Gastroesophageal sphincter (tissue), 4 donors: ENCODE measurements around the gene KIF16B. TPM values are rescaled to one million over a fixed set of nuclear protein-coding genes. Genes with fewer than 3 reads are reported as not detected.

ENCODE experiments used
- ATAC-seq: fragments of 150-250 bp; one replicate; pipeline ENCODE4 v1.9.1; 2016; ENCODE audit warnings: mild to moderate bottlenecking, moderate library complexity
- H3K27ac ChIP-seq, 4 donors: fragments of 200-600 bp; sonication (generic) in 3 of 4; 1 replicate in 3 of 4; 2 replicates in 1 of 4; pipeline ENCODE4 v1.5.1; 2016 to 2019
- H3K27me3 ChIP-seq: fragments of 200-600 bp; sonication (generic); one replicate; pipeline ENCODE4 v1.5.1; 2019
- H3K36me3 ChIP-seq, 2 donors: fragments of 200-600 bp; sonication (generic); one replicate each; pipeline ENCODE4 v1.5.1; 2019; ENCODE audit warnings: control low read depth in 1 of 2
- H3K4me1 ChIP-seq, 3 donors: fragments of 200-600 bp; sonication (generic); 1 replicate in 2 of 3; 2 replicates in 1 of 3; pipeline ENCODE4 v1.5.1; 2016 to 2019; ENCODE audit warnings: control low read depth in 2 of 3
- H3K4me3 ChIP-seq, 2 donors: fragments of 200-600 bp; sonication (generic); one replicate each; pipeline ENCODE4 v1.5.1; 2019; ENCODE audit warnings: mild to moderate bottlenecking in 1 of 2, moderate library complexity in 1 of 2
- H3K9me3 ChIP-seq, 3 donors: fragments of 200-600 bp; sonication (generic); one replicate each; pipeline ENCODE4 v1.5.1; 2017 to 2019; ENCODE audit warnings: control low read depth in 2 of 3
- CTCF ChIP-seq, 4 experiments: fragments of 200-600 bp in 2 of 4; fragments of 450-650 bp in 2 of 4; sonication (generic) in 1 of 4; IDR thresholded peaks; one replicate each; pipeline ENCODE4 v1.5.1; 2017 to 2019; ENCODE audit warnings: antibody characterized with exemption in 4 of 4, mild to moderate bottlenecking in 2 of 4, moderate library complexity in 2 of 4
- EP300 ChIP-seq: sonication (generic); formaldehyde crosslinking; IDR thresholded peaks from one replicate; pipeline ENCODE4 v1.6.1; 2017; ENCODE audit warnings: antibody characterized with exemption, mild to moderate bottlenecking
- POLR2A ChIP-seq, 2 donors: fragments of 450-650 bp; IDR thresholded peaks; one replicate each; pipeline ENCODE4 v1.6.1; 2017; ENCODE audit warnings: antibody characterized with exemption in 2 of 2, mild to moderate bottlenecking in 2 of 2, moderate library complexity in 1 of 2
- POLR2AphosphoS5 ChIP-seq: sonication (generic); formaldehyde crosslinking; IDR thresholded peaks from one replicate; pipeline ENCODE4 v1.6.1; 2017; ENCODE audit warnings: antibody characterized with exemption
- WGBS, 2 donors: methylation state at CpG; one replicate each; pipeline ENCODE4 v1.1.5; 2018; ENCODE audit warnings: low coverage in 1 of 2; 5-methylcytosine and 5-hydroxymethylcytosine counted together
- total RNA-seq, 4 donors: library from RNA; depleted of rRNA; stranded (reverse); fragments of >200 nt; gene quantifications; one replicate each; pipeline ENCODE4 v1.1.0, GENCODE V29; 2016

Gene KIF16B
- total RNA-seq, 4 donors from 2014 or later, result 15.9 to 26.6 (median 22.2) TPM

GRCh38 chr20:16432466-16433292 lies 140.6 kb downstream of the KIF16B start:
- no peak overlapping the region for H3K4me3 ChIP-seq
- H3K4me1 ChIP-seq, result no peaks in the 10 kb centered on the region
- no peak for ATAC-seq
- peaks cover 0 to 25% of the 10 kb centered on the region in 2 donors for H3K36me3 ChIP-seq
- H3K27me3 ChIP-seq, result no peaks in the 10 kb centered on the region
- H3K9me3 ChIP-seq, result no peaks in the 10 kb centered on the region
- H3K27ac ChIP-seq, result no peak overlapping the region
- TF ChIP-seq POLR2A (IDR thresholded peaks at IDR 0.05) (no peak), POLR2AphosphoS5 (no peak), EP300 (no peak), CTCF (IDR thresholded peaks at IDR 0.05) (no peak)
- 91 to 95% methylated on average over 5 to 8 of the region's 8 CpGs for WGBS, 2 donors

GRCh38 chr20:16428112-16428511 lies 145.1 kb downstream of the KIF16B start:
- TF ChIP-seq POLR2A (IDR thresholded peaks at IDR 0.05) (no peak), EP300 (no peak), POLR2AphosphoS5 (no peak), CTCF (IDR thresholded peaks at IDR 0.05) (no peak)
- peaks cover 0 to 4% (median 0%) of the 10 kb centered on the region in 3 donors for H3K9me3 ChIP-seq
- no peaks in the 10 kb centered on the region for H3K4me1 ChIP-seq
- H3K4me3 ChIP-seq, result no peak overlapping the region
- ATAC-seq, result no peak
- H3K36me3 ChIP-seq, result peaks cover 0 to 69% of the 10 kb centered on the region in 2 donors
- H3K27ac ChIP-seq, result no peak overlapping the region
- no peaks in the 10 kb centered on the region for H3K27me3 ChIP-seq
- 100% methylated on average over 1 of the region's 1 CpG; no CpG with 5 or more reads in 1 of the 2 donors for WGBS, 2 donors

DNA sequence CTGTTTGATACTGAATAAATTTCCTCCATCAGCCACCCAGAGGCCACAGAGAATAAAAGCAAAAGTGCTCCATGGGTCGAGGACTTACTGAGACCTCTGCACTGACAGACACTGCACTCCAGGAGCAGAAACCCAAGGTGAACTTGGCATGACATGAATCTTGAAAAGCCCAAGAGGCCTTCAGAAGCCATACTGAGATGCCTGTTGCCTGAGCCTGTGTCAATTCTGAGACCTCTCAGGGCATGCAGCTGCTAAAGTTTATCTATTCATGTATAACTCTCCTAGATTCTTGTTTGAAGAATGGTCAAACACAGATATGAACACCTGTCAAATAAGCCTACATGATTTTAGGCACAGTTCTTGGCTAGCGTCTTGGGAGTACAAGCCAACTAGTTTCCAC lies 145.7 kb downstream of the KIF16B start:
- WGBS, 2 donors, result 93 to 100% methylated on average over 1 to 2 of the region's 2 CpGs
- Histone ChIP-seq H3K4me1 (no peaks in the 10 kb centered on the region), H3K36me3 (peaks cover 0 to 73% of the 10 kb centered on the region in 2 donors), H3K27me3 (no peaks in the 10 kb centered on the region), H3K27ac (no peak overlapping the region), H3K4me3 (no peak overlapping the region), H3K9me3 (peaks cover 0 to 4% (median 0%) of the 10 kb centered on the region in 3 donors)
- no peak for ATAC-seq
- TF ChIP-seq EP300 (no peak), POLR2A (IDR thresholded peaks at IDR 0.05) (no peak), POLR2AphosphoS5 (no peak), CTCF (IDR thresholded peaks at IDR 0.05) (no peak)

- no peak overlapping the region for H3K4me3 ChIP-seq
- H3K4me1 ChIP-seq, result no peaks in the 10 kb centered on the region
- H3K9me3 ChIP-seq, result peaks cover 0 to 4% (median 0%) of the 10 kb centered on the region in 3 donors
- no peak for ATAC-seq
- no peak overlapping the region for H3K27ac ChIP-seq
- no peaks in the 10 kb centered on the region for H3K27me3 ChIP-seq
- WGBS, 2 donors, result 71 to 80% methylated on average over 1 of the region's 1 CpG
- peaks cover 0 to 77% of the 10 kb centered on the region in 2 donors for H3K36me3 ChIP-seq
- no peak for TF ChIP-seq CTCF (IDR thresholded peaks at IDR 0.05)
- TF ChIP-seq EP300, result no peak
- TF ChIP-seq POLR2AphosphoS5, result no peak
- no peak for TF ChIP-seq POLR2A (IDR thresholded peaks at IDR 0.05)
Observed at GRCh38 chr20:16424780-16425179, 148.5 kb downstream of the KIF16B start.
